ENCODE results near the gene ISX.

DNA sequence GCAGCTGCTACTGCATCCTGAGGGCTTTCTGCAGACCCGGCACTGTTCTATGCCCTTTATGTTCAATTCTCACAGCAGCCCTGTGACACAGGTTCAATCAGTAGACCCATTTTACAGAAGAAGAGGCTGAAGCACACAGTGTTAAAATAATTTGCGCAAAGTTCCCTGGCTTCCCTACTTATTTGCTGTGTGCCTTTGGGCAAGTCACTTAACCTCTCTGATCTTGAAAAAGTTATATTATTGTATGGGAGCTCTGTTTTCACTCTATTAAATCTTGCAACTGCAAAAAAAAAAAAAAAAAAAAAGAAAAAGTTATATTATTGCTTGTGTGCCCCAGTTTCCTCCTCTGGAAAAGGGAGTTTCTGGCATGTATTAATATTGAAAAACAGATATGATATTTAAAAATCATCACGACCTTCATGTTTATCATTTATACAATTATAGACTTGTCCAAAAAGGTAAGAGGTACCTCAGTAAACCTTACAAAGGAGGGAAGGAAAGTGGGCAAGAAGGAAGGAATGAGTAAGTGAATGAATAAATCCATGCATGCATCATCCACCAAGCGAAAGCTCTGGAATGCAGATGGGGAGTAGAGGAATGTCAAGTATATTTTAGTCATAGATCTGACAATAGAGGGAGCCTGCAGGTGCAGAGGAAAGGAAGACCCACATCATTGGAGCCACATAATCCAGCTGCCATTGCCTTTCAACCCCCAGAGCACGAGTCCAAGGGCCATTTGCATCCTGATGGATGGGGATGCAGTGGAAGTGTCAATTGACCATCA lies 21.2 kb upstream of the ISX start:
- TF ChIP-seq, protein P1, sequence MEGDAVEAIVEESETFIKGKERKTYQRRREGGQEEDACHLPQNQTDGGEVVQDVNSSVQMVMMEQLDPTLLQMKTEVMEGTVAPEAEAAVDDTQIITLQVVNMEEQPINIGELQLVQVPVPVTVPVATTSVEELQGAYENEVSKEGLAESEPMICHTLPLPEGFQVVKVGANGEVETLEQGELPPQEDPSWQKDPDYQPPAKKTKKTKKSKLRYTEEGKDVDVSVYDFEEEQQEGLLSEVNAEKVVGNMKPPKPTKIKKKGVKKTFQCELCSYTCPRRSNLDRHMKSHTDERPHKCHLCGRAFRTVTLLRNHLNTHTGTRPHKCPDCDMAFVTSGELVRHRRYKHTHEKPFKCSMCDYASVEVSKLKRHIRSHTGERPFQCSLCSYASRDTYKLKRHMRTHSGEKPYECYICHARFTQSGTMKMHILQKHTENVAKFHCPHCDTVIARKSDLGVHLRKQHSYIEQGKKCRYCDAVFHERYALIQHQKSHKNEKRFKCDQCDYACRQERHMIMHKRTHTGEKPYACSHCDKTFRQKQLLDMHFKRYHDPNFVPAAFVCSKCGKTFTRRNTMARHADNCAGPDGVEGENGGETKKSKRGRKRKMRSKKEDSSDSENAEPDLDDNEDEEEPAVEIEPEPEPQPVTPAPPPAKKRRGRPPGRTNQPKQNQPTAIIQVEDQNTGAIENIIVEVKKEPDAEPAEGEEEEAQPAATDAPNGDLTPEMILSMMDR (IDR thresholded peaks at IDR 0.05) = no peak
- TF ChIP-seq ZFX (IDR thresholded peaks at IDR 0.05; ENCODE audit: borderline replicate concordance) = no peak
